PFSK-1 (cell line): ENCODE measurements around the gene CDH3.

Source experiments
- FOXP2 ChIP-seq: optimal IDR thresholded peaks from 2 replicates; pipeline ENCODE3; 2011; ENCODE audit warnings: borderline replicate concordance, control low read depth, inconsistent platforms; ENCODE audit not compliant: insufficient read depth; ENCODE audit errors: extremely low read length, extremely low read depth
- POLR2AphosphoS5 ChIP-seq: IDR thresholded peaks from 2 replicates; pipeline ENCODE4 v1.6.1; 2012; ENCODE audit warnings: low read depth, mild to moderate bottlenecking, control low read depth, low read length, moderate library complexity
- SIN3A ChIP-seq: IDR thresholded peaks from 2 replicates; pipeline ENCODE4 v1.6.1; 2012; ENCODE audit warnings: mild to moderate bottlenecking, low read length, moderate library complexity, borderline replicate concordance; ENCODE audit not compliant: insufficient read depth
- TAF1 ChIP-seq: IDR thresholded peaks from 2 replicates; pipeline ENCODE4 v1.6.1; 2012; ENCODE audit warnings: low read length, control low read depth, borderline replicate concordance; ENCODE audit not compliant: insufficient read depth
- TF ChIP-seq, protein P1 (sequence below), 2 experiments: IDR thresholded peaks; 2 replicates each; pipeline versions ENCODE4 v1.6.1 to v1.8.0; 2011 to 2012; ENCODE audit warnings: low read depth in 2 of 2, low read length in 2 of 2, control low read depth in 1 of 2, inconsistent platforms in 1 of 2, mild to moderate bottlenecking in 1 of 2, moderate library complexity in 1 of 2; ENCODE audit not compliant: insufficient read depth in 1 of 2

The CDH3 gene

DNA sequence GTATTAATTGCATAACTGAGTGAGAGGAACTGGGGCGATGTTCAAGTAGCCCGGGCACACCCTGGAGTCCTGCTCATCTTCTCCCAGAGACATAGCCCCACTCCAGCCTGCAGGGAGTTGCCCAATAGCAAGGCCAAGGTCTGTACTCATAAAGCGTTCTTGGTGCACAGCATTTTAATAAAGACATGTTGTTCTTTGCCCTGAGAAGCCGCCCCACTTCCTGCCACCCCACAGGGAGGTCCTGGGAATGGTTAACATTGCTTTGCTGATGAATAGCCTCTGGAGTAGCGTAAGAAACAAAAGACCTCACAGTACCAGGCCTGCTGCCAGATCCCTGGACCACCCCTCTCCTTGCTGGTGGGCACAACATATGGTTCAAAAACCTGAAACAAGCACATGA lies 70.4 kb downstream of the CDH3 start:
- TF ChIP-seq TAF1, result no peak
- TF ChIP-seq, protein P1, sequence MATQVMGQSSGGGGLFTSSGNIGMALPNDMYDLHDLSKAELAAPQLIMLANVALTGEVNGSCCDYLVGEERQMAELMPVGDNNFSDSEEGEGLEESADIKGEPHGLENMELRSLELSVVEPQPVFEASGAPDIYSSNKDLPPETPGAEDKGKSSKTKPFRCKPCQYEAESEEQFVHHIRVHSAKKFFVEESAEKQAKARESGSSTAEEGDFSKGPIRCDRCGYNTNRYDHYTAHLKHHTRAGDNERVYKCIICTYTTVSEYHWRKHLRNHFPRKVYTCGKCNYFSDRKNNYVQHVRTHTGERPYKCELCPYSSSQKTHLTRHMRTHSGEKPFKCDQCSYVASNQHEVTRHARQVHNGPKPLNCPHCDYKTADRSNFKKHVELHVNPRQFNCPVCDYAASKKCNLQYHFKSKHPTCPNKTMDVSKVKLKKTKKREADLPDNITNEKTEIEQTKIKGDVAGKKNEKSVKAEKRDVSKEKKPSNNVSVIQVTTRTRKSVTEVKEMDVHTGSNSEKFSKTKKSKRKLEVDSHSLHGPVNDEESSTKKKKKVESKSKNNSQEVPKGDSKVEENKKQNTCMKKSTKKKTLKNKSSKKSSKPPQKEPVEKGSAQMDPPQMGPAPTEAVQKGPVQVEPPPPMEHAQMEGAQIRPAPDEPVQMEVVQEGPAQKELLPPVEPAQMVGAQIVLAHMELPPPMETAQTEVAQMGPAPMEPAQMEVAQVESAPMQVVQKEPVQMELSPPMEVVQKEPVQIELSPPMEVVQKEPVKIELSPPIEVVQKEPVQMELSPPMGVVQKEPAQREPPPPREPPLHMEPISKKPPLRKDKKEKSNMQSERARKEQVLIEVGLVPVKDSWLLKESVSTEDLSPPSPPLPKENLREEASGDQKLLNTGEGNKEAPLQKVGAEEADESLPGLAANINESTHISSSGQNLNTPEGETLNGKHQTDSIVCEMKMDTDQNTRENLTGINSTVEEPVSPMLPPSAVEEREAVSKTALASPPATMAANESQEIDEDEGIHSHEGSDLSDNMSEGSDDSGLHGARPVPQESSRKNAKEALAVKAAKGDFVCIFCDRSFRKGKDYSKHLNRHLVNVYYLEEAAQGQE (IDR thresholded peaks at IDR 0.05; ENCODE audit: insufficient read depth in 1 of 2, low read depth in 2 of 2, low read length in 2 of 2), result no peak
- no peak for TF ChIP-seq FOXP2
- TF ChIP-seq POLR2AphosphoS5, result no peak
- no peak for TF ChIP-seq SIN3A

DNA sequence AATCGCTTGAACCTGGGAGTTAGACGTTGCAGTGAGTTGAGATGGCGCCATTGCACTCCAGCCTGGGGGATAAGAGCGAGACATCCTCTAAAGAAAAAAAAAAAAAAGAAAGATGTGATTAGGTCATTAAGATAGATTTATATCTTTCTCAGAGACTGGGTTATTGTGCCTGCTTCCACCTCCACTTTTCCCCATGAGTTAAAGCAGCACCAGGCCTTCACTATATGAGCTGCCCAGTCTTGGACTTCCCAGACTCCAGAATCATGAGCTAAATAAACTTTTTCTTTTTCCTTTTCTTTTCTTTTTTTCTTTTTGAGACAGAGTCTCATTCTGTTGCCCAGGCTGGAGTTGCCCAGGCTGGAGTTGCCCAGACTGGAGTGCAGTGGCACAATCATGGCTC lies 72.6 kb downstream of the CDH3 start:
- no peak for TF ChIP-seq FOXP2
- TF ChIP-seq TAF1, result no peak
- TF ChIP-seq, protein P1 (IDR thresholded peaks at IDR 0.05; ENCODE audit: insufficient read depth in 1 of 2, low read depth in 2 of 2, low read length in 2 of 2), result no peak
- no peak for TF ChIP-seq POLR2AphosphoS5
- TF ChIP-seq SIN3A, result no peak

DNA sequence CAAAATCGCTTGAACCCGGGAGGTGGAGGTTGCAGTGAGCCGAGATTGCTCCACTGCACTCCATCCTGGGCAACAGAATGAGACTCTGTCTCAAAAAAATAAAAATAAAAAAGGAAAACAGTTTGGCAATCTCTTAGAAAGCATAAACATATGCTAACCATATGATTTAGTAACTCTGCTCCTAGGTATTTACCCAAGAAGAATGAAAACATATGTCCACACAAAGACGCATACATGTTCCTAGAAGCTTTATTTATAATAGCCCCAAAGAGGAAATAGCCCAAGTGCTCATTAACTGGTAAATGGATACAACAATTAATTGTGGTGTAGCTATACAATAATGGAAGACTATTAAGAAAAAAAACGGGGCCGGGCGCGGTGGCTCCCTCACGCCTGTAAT lies 73.5 kb downstream of the CDH3 start:
- TF ChIP-seq FOXP2, result no peak
- TF ChIP-seq TAF1, result no peak
- TF ChIP-seq SIN3A, result no peak

DNA sequence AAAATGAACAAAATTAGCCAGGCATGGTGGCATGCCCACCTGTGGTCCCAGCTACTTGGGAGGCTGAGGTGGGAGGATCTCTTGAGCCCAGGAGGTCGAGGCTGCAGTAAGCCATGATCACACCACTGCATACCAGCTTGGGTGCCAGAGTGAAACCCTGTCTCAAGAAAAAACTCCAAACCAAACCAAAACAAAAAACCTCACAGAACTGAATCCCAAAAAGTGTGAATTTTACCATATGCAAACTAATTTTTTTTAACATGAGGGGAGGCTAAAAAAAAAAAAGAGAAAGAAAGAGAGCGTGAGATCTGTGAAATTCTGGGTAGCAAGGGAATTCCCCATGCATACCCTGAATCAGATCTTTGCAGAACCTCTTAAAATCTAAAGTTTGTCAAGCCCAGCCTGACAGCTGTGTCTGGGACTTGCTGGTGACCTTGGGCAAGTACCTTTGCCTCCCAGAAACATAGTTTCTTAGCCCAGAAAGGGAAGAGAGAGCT lies 74.9 kb downstream of the CDH3 start:
- TF ChIP-seq SIN3A (no peak), POLR2AphosphoS5 (no peak), FOXP2 (no peak), TAF1 (no peak)
- TF ChIP-seq, protein P1 (IDR thresholded peaks at IDR 0.05; ENCODE audit: insufficient read depth in 1 of 2, low read depth in 2 of 2, low read length in 2 of 2), result no peak

DNA sequence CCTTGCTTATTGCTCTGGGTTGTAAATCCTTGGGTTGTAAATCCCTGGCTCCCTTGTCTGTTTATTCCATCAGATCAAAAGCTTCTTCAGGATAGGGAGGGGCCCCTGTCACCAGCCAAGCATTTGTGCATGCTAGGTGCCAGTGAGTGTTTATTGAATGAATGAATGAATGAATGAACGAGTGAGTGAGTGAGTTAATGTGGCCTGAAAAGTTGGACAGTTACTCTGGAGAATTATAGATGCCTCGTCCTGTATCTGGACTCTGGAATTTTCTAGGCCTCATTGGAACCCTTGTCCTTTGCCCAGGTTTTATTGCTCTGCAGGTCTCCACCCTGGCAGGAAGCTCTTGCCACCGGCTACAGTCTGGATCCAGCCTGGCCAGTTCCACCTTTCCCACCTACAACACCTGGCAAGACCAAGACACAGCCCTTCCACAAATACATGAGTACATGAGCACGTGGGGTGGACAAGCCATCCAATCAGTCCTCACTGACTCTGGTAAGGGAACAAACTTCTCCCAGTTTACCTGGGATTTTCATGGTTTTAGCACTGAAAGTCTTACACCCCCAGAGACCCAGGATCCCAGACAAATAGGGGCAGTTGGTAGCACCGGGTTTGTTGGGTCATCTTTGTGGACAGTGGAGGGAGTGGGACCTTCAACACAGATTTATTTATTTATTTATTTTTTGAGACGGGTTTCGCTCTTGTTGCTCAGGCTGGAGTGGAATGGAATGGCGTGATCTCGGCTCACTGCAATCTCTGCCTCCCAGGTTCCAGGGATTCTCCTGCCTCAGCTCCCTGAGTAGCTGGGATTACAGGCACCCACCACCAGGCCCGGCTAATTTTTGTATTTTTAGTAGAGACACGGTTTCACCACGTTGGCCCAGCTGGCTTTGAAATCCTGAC lies 77.3 kb downstream of the CDH3 start:
- TF ChIP-seq SIN3A (no peak), TAF1 (no peak)

DNA sequence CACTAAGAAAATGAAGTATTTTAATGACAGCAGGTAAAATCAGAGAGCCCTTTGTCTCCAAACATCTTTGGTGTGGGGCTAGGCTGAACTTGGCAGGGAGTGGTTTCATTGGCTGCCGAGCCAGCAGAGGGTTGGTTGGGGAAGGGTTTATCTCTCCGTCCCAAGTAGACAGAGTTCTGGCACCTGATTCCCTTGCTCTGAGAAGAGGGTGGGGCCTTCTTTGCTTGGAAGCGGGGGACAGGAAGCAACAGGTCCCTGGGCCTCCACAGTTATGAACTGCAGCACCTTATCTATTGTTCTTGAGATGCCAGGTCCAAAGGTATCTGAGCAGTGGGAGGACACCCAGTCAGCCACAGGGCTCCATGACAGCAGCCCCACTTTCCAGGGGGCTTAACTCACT lies 79.7 kb downstream of the CDH3 start:
- TF ChIP-seq FOXP2, result no peak
- TF ChIP-seq POLR2AphosphoS5, result no peak
- no peak for TF ChIP-seq TAF1
- TF ChIP-seq, protein P1 (IDR thresholded peaks at IDR 0.05; ENCODE audit: insufficient read depth in 1 of 2, low read depth in 2 of 2, low read length in 2 of 2), result no peak
